Small intestine (tissue), 16 donors: Measurements from ENCODE around the gene TAF11L3. TPM values are rescaled to one million over a fixed set of nuclear protein-coding genes. Genes with fewer than 3 reads are reported as not detected.
"Not testable (repeated sequence)": the region's sequence is repeated elsewhere in the genome, so short reads cannot be mapped to it uniquely, and the experiment has no call there.

Experiments used
- DNase-seq, 2 donors: peaks; one replicate each; pipeline versions ENCODE4 v3.0.0 to v3.0.0-alpha.2; 2013
- FAIRE-seq: peaks from 2 replicates; lab custom pipeline; 2012; peaks lifted over from hg19 to GRCh38; lab: Jason Lieb, UNC
- H3K27ac ChIP-seq, 3 donors: one replicate each; pipeline ENCODE4 v1.5.1; 2013; ENCODE audit warnings: low read length in 2 of 3, mild to moderate bottlenecking in 2 of 3, control low read depth in 1 of 3, inconsistent platforms in 1 of 3, low read depth in 1 of 3, moderate library complexity in 1 of 3
- H3K27me3 ChIP-seq, 3 donors: one replicate each; pipeline ENCODE4 v1.6.1; 2013; ENCODE audit warnings: low read length in 3 of 3, inconsistent platforms in 1 of 3; ENCODE audit not compliant: control insufficient read depth in 3 of 3, insufficient read depth in 3 of 3
- H3K36me3 ChIP-seq, 3 donors: one replicate each; pipeline ENCODE4 v1.6.1; 2013; ENCODE audit warnings: low read length in 3 of 3, inconsistent platforms in 1 of 3, low read depth in 1 of 3, mild to moderate bottlenecking in 1 of 3, moderate library complexity in 1 of 3; ENCODE audit not compliant: control insufficient read depth in 3 of 3, insufficient read depth in 2 of 3
- H3K4me1 ChIP-seq, 3 donors: one replicate each; pipeline ENCODE4 v1.6.1; 2013; ENCODE audit warnings: low read length in 2 of 3, inconsistent platforms in 1 of 3, low read depth in 1 of 3, mild to moderate bottlenecking in 1 of 3, moderate library complexity in 1 of 3; ENCODE audit not compliant: control insufficient read depth in 3 of 3, insufficient read depth in 2 of 3
- H3K4me3 ChIP-seq, 3 donors: one replicate each; pipeline ENCODE4 v1.5.1; 2013; ENCODE audit warnings: low read length in 3 of 3, control low read depth in 1 of 3, inconsistent platforms in 1 of 3, low read depth in 1 of 3, mild to moderate bottlenecking in 1 of 3, moderate library complexity in 1 of 3
- H3K9me3 ChIP-seq, 2 donors: one replicate each; pipeline ENCODE4 v1.6.1; 2013; ENCODE audit warnings: low read depth in 1 of 2, low read length in 1 of 2; ENCODE audit not compliant: control insufficient read depth in 2 of 2, insufficient read depth in 1 of 2
- WGBS, 3 donors: extraction: QIAGEN DNeasy Blood & Tissue Kit; methylation state at CpG; one replicate each; pipeline ENCODE4 v1.1.7; 2013; 5-methylcytosine and 5-hydroxymethylcytosine counted together
- long read RNA-seq, 10 donors: transcript quantifications; one replicate each; lab custom pipeline, GENCODE V29; 2026
- polyA plus RNA-seq, 4 donors: library from polyadenylated mRNA; stranded (reverse) in 3 of 4; unstranded in 1 of 4; fragments of 200-250 nt in 3 of 4; fragments of 120-200 nt in 1 of 4; gene quantifications; one replicate each; pipeline versions ENCODE4 v1.2.1 to v1.2.3, GENCODE V29; 2013
- donor health status: healthy with polysubstance abuse.
- donor health status: control.
- donor health status: control.
- donor health status: Bipolar disorder and iron deficiency.
- donor health status: healthy.

The TAF11L3 gene
- not detected for polyA plus RNA-seq
- long read RNA-seq, donor 1, result 0 reads
- long read RNA-seq, donor 2, result 0 reads
- long read RNA-seq, donor 3, result 0 reads
- long read RNA-seq, donor 4, result 0 reads
- long read RNA-seq, donor 5, result 0 reads
- long read RNA-seq, donor 6, result 0 reads
- long read RNA-seq, donor 7, result 0 reads
- long read RNA-seq, donor 8, result 0 reads
- long read RNA-seq, donor 9, result 0 reads
- long read RNA-seq, donor 10, result 0 reads

DNA sequence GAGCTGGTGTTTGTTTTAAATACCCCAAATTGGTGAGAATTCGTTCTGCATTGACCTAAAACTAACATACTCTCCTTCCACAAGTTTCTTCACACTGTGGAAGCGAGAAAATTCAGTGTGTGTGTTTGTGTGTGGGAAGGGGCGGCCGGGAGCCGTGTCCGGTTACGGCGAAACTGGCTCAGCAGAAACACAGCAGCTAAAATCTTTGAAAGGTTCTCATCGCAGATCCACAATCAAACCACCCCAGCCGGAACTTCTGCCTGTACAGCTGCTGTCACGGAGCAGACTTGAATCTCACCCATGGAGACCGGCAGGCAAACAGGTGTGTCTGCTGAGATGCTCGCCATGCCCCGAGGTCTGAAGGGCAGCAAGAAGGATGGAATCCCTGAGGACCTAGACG lies at the start of gene TAF11L3:
Gene TAF11L3 (plus strand): TSS at position 301 of the 400 bp plus-strand sequence.
- not testable (repeated sequence) for H3K27ac ChIP-seq, H3K9me3 ChIP-seq, DNase-seq, FAIRE-seq, H3K4me3 ChIP-seq, H3K27me3 ChIP-seq, H3K4me1 ChIP-seq, H3K36me3 ChIP-seq
- WGBS, 3 donors, result no CpG with 5 or more reads among the region's 15 CpGs

- no peaks in the 10 kb centered on the region for H3K4me1 ChIP-seq
- H3K36me3 ChIP-seq, result no peaks in the 10 kb centered on the region
- FAIRE-seq, result no peak
- no peak overlapping the region for H3K27ac ChIP-seq
- DNase-seq, result no peak
- H3K27me3 ChIP-seq, result no peaks in the 10 kb centered on the region
- H3K9me3 ChIP-seq, result no peaks in the 10 kb centered on the region
- H3K4me3 ChIP-seq, result no peak overlapping the region
Measured at GRCh38 chr5:17470064-17470463, 48.1 kb upstream of the TAF11L3 start.

GRCh38 chr5:17475064-17475463 lies 43.1 kb upstream of the TAF11L3 start:
- FAIRE-seq, result not testable (repeated sequence)

GRCh38 chr5:17477043-17477442 lies 41.1 kb upstream of the TAF11L3 start:
- no peak for DNase-seq
- 68 to 82% (median 77%) methylated on average over 3 of the region's 3 CpGs for WGBS, 3 donors

More at GRCh38 chr5:17475064-17475463, 43.1 kb upstream of the TAF11L3 start:
- not testable (repeated sequence) for H3K4me1 ChIP-seq, DNase-seq, H3K9me3 ChIP-seq, H3K27ac ChIP-seq, H3K27me3 ChIP-seq, H3K36me3 ChIP-seq, H3K4me3 ChIP-seq

DNA sequence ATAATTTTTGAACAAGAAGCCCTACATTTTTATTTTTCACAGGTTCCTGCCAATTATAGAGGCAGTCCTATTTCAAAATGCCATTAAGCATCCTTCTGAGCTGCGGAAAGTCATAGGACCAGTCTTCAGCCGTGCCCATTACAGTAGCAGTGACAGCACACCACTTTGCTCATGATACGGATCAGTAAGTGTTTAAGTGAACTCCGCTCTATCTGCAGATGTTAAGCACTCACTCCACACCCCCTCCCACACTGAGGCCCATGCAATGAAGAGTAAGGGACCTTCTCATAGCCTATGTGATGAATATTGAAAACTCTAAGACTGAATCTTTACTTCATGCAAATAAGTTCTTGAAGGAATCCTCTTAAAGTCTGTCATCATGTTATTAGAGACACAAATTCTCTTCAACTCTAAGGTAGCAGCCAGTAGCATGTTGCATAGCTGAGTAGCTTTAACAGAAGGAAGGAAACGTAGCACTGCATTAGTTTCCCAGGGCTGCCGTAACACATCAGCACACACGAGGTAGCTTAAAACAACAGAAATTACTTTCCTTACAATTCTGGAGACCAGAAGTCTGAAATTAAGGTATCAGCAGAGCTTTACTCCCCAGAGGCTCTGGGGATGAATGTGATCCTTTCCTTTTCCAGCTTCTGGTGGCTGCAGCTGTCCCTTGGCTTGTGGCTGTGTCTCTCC lies 40.4 kb upstream of the TAF11L3 start:
- no peak overlapping the region for H3K27ac ChIP-seq
- FAIRE-seq (no peak), DNase-seq (no peak)
- H3K9me3 ChIP-seq, result no peaks in the 10 kb centered on the region
- no peaks in the 10 kb centered on the region for H3K27me3 ChIP-seq
- 71 to 80% (median 72%) methylated on average over 7 of the region's 7 CpGs for WGBS, 3 donors
- H3K4me1 ChIP-seq, result no peaks in the 10 kb centered on the region
- no peaks in the 10 kb centered on the region for H3K36me3 ChIP-seq
- no peak overlapping the region for H3K4me3 ChIP-seq

More at GRCh38 chr5:17477043-17477442, 41.1 kb upstream of the TAF11L3 start:
- no peaks in the 10 kb centered on the region for H3K27me3 ChIP-seq
- H3K9me3 ChIP-seq, result no peaks in the 10 kb centered on the region
- no peak for FAIRE-seq
- H3K4me1 ChIP-seq, result no peaks in the 10 kb centered on the region
- H3K4me3 ChIP-seq, result no peak overlapping the region
- no peak overlapping the region for H3K27ac ChIP-seq
- H3K36me3 ChIP-seq, result no peaks in the 10 kb centered on the region

GRCh38 chr5:17481378-17481777 lies 36.8 kb upstream of the TAF11L3 start:
- no peak for FAIRE-seq
- Histone ChIP-seq H3K27ac (no peak overlapping the region), H3K4me3 (no peak overlapping the region), H3K27me3 (no peaks in the 10 kb centered on the region), H3K36me3 (no peaks in the 10 kb centered on the region), H3K9me3 (no peaks in the 10 kb centered on the region), H3K4me1 (no peaks in the 10 kb centered on the region)
- WGBS, 3 donors, result 64 to 81% (median 77%) methylated on average over 4 of the region's 4 CpGs
- DNase-seq, result no peak

- FAIRE-seq (no peak), DNase-seq (no peak)
- H3K27me3 ChIP-seq, result no peaks in the 10 kb centered on the region
- H3K4me3 ChIP-seq, result no peak overlapping the region
- 54 to 72% (median 68%) methylated on average over 2 of the region's 2 CpGs for WGBS, 3 donors
- no peaks in the 10 kb centered on the region for H3K9me3 ChIP-seq
- no peaks in the 10 kb centered on the region for H3K36me3 ChIP-seq
- H3K4me1 ChIP-seq, result no peaks in the 10 kb centered on the region
- H3K27ac ChIP-seq, result no peak overlapping the region
Measured at GRCh38 chr5:17482790-17483189, 35.4 kb upstream of the TAF11L3 start.

GRCh38 chr5:17486464-17487173 lies 31.5 kb upstream of the TAF11L3 start:
- H3K9me3 ChIP-seq, DNase-seq, H3K36me3 ChIP-seq, H3K4me1 ChIP-seq, FAIRE-seq, H3K27ac ChIP-seq, H3K4me3 ChIP-seq, H3K27me3 ChIP-seq: not testable (repeated sequence)
- 83 to 88% (median 88%) methylated on average over 10 of the region's 10 CpGs for WGBS, 3 donors
